ENCODE results near the gene SLC38A1.

- TF ChIP-seq CTCF (IDR thresholded peaks at IDR 0.05; ENCODE audit: low read depth, low read length) = no peak
- no peak for TF ChIP-seq POLR2A (IDR thresholded peaks at IDR 0.05; ENCODE audit: extremely low read depth, insufficient read length)
Measured at GRCh38 chr12:46264057-46264456, 4.8 kb downstream of the SLC38A1 start.

All from NB4 (cell line).